H1 (cell line): ENCODE results near the gene WDFY3. TPM values are rescaled to one million over a fixed set of nuclear protein-coding genes. Genes with fewer than 3 reads are reported as not detected.

Source experiments
- CTCF ChIA-PET: fragments of 300-600 bp; sonication (Branson Sonifier 250); formaldehyde crosslinking; loops from one replicate; lab custom pipeline; 2021; ENCODE audit not compliant: partially characterized antibody; lab: Charles Lee
- POLR2A ChIA-PET: fragments of 300-600 bp; sonication (Branson Sonifier 250); formaldehyde crosslinking; loops from one replicate; lab custom pipeline; 2021; ENCODE audit warnings: inconsistent platforms; ENCODE audit not compliant: partially characterized antibody; lab: Charles Lee
- DNase-seq, 2 experiments: peaks; one replicate each; pipeline versions ENCODE4 v3.0.0 to v3.0.0-alpha.2; 2010 to 2022; ENCODE audit warnings: low spot score in 2 of 2, low read depth in 1 of 2, mixed read lengths in 1 of 2
- FAIRE-seq: peaks from 2 replicates; lab custom pipeline; 2011; peaks lifted over from hg19 to GRCh38; lab: Jason Lieb, UNC
- H2AFZ ChIP-seq: 2 replicates; pipeline ENCODE4 v1.8.1; 2012; ENCODE audit warnings: low read length, inconsistent platforms
- H2AK5ac ChIP-seq: 2 replicates; pipeline ENCODE4 v1.6.1; 2013; ENCODE audit warnings: low read depth, low read length
- H2BK120ac ChIP-seq: replicated peaks from 2 replicates; pipeline ENCODE3; 2013; ENCODE audit warnings: low read depth, low read length, inconsistent platforms
- H2BK12ac ChIP-seq: 2 replicates; pipeline ENCODE4 v1.6.1; 2013; ENCODE audit warnings: low read depth, low read length
- H2BK15ac ChIP-seq: 2 replicates; pipeline ENCODE4 v1.6.1; 2013; ENCODE audit warnings: low read length
- H2BK20ac ChIP-seq: 2 replicates; pipeline ENCODE4 v1.6.1; 2013; ENCODE audit warnings: low read length
- H2BK5ac ChIP-seq: 2 replicates; pipeline ENCODE4 v1.6.1; 2013; ENCODE audit warnings: low read depth, low read length
- H3K14ac ChIP-seq: 2 replicates; pipeline ENCODE4 v1.6.1; 2013; ENCODE audit warnings: inconsistent platforms; ENCODE audit not compliant: insufficient read length
- H3K18ac ChIP-seq: 2 replicates; pipeline ENCODE4 v1.6.1; 2013; ENCODE audit warnings: low read length; ENCODE audit errors: extremely low read depth
- H3K23ac ChIP-seq: 2 replicates; pipeline ENCODE4 v1.6.1; 2013; ENCODE audit warnings: inconsistent platforms; ENCODE audit not compliant: insufficient read length
- H3K23me2 ChIP-seq: 2 replicates; pipeline ENCODE4 v1.6.1; 2013; ENCODE audit warnings: low read depth, low read length
- H3K27ac ChIP-seq: 2 replicates; pipeline ENCODE4 v1.6.1; 2011; ENCODE audit warnings: low read depth, low read length, inconsistent platforms
- H3K27me3 ChIP-seq, 4 experiments: replicated peaks in 1 of 4; 1 replicate in 1 of 4; 2 replicates in 3 of 4; pipeline versions ENCODE4 v1.6.1 to v1.8.1; 2011 to 2013; ENCODE audit warnings: low read length in 3 of 4, mild to moderate bottlenecking in 3 of 4, inconsistent platforms in 2 of 4, mixed read lengths in 2 of 4, moderate library complexity in 1 of 4; ENCODE audit not compliant: control insufficient read depth in 3 of 4, insufficient read depth in 3 of 4; ENCODE audit errors: extremely low read depth in 1 of 4
- H3K36me3 ChIP-seq, 4 experiments: 2 replicates each; pipeline versions ENCODE4 v1.6.1 to v1.8.1; 2011 to 2013; ENCODE audit warnings: mild to moderate bottlenecking in 4 of 4, low read length in 3 of 4, moderate library complexity in 2 of 4, control low read depth in 1 of 4, inconsistent platforms in 1 of 4; ENCODE audit not compliant: insufficient read depth in 4 of 4, control insufficient read depth in 2 of 4
- H3K4ac ChIP-seq: replicated peaks from 2 replicates; pipeline ENCODE3; 2013; ENCODE audit warnings: low read length, low read depth, mixed read lengths, inconsistent platforms; ENCODE audit not compliant: insufficient read length
- H3K4me1 ChIP-seq, 4 experiments: replicated peaks in 1 of 4; 1 replicate in 1 of 4; 2 replicates in 3 of 4; pipeline versions ENCODE4 v1.6.1 to v1.8.1; 2011 to 2013; ENCODE audit warnings: low read length in 3 of 4, inconsistent platforms in 2 of 4, mixed read lengths in 1 of 4; ENCODE audit not compliant: insufficient read depth in 4 of 4, control insufficient read depth in 3 of 4
- H3K4me2 ChIP-seq, 2 experiments: 2 replicates each; pipeline versions ENCODE4 v1.6.1 to v1.8.1; 2011 to 2013; ENCODE audit warnings: low read depth in 2 of 2, low read length in 2 of 2, control low read depth in 1 of 2, inconsistent platforms in 1 of 2, mild to moderate bottlenecking in 1 of 2; ENCODE audit not compliant: insufficient read depth in 1 of 2
- H3K4me3 ChIP-seq, 4 experiments: fragments of 200-600, 300-600 bp in 1 of 4; sonication (generic), shearing (Covaris generic), sonication (Bioruptor Twin) in 1 of 4; 2 replicates each; pipeline versions ENCODE4 v1.5.1 to v1.8.1; 2011 to 2016; ENCODE audit warnings: low read length in 4 of 4, low read depth in 3 of 4, control low read depth in 2 of 4, inconsistent platforms in 2 of 4, mild to moderate bottlenecking in 2 of 4, mixed read lengths in 1 of 4, moderate library complexity in 1 of 4; ENCODE audit not compliant: insufficient read depth in 2 of 4; ENCODE audit errors: extremely low read depth in 1 of 4
- H3K56ac ChIP-seq: replicated peaks from 2 replicates; pipeline ENCODE3; 2013; ENCODE audit warnings: low read depth, mild to moderate bottlenecking, mixed read lengths, low read length, inconsistent platforms; ENCODE audit not compliant: insufficient read length
- H3K79me1 ChIP-seq: 2 replicates; pipeline ENCODE4 v1.6.1; 2013; ENCODE audit warnings: low read depth, low read length, control low read depth
- H3K79me2 ChIP-seq, 2 experiments: 2 replicates each; pipeline versions ENCODE4 v1.6.1 to v1.8.1; 2012 to 2013; ENCODE audit warnings: low read length in 2 of 2, mild to moderate bottlenecking in 2 of 2, inconsistent platforms in 1 of 2; ENCODE audit not compliant: insufficient read depth in 2 of 2, control insufficient read depth in 1 of 2
- H3K9ac ChIP-seq, 4 experiments: replicated peaks in 1 of 4; 1 replicate in 1 of 4; 2 replicates in 3 of 4; pipeline versions ENCODE4 v1.6.1 to v1.8.1; 2011 to 2013; ENCODE audit warnings: low read depth in 3 of 4, low read length in 3 of 4, control low read depth in 2 of 4, mild to moderate bottlenecking in 2 of 4, moderate library complexity in 2 of 4, inconsistent platforms in 1 of 4; ENCODE audit errors: extremely low read depth in 1 of 4
- H3K9me3 ChIP-seq, 2 experiments: 2 replicates each; pipeline versions ENCODE4 v1.6.1 to v1.8.1; 2012 to 2013; ENCODE audit warnings: mild to moderate bottlenecking in 2 of 2, moderate library complexity in 2 of 2, control low read depth in 1 of 2, inconsistent platforms in 1 of 2, low read depth in 1 of 2, low read length in 1 of 2, mixed read lengths in 1 of 2; ENCODE audit not compliant: insufficient read depth in 2 of 2
- H4K20me1 ChIP-seq, 2 experiments: replicated peaks in 1 of 2; 2 replicates each; pipeline versions ENCODE3 to v1.8.1; 2011 to 2013; ENCODE audit warnings: inconsistent platforms in 2 of 2, low read length in 2 of 2, mild to moderate bottlenecking in 1 of 2; ENCODE audit not compliant: insufficient read depth in 2 of 2, control insufficient read depth in 1 of 2
- H4K5ac ChIP-seq: 2 replicates; pipeline ENCODE4 v1.6.1; 2013; ENCODE audit warnings: low read length, low read depth, mixed read lengths, inconsistent platforms; ENCODE audit not compliant: insufficient read length
- H4K8ac ChIP-seq: 2 replicates; pipeline ENCODE4 v1.8.0; 2013; ENCODE audit warnings: mild to moderate bottlenecking, moderate library complexity, low read length, inconsistent platforms; ENCODE audit not compliant: insufficient read depth; ENCODE audit errors: extremely low read depth
- H4K91ac ChIP-seq: replicated peaks from 2 replicates; pipeline ENCODE3; 2013; ENCODE audit warnings: low read length, mixed read lengths, inconsistent platforms; ENCODE audit not compliant: insufficient read length
- GTF2F1 ChIP-seq: IDR thresholded peaks from 2 replicates; pipeline ENCODE4 v1.6.1; 2012; ENCODE audit warnings: low read depth, low read length, improper control_type of control experiment, borderline replicate concordance
- TAF7 ChIP-seq: optimal IDR thresholded peaks from 2 replicates; pipeline ENCODE3; 2011; ENCODE audit warnings: low read depth, mild to moderate bottlenecking, inconsistent platforms, low read length, moderate library complexity, borderline replicate concordance
- WGBS, 2 experiments: shearing (Covaris generic) in 1 of 2; methylation state at CpG; one replicate each; pipeline versions ENCODE4 v1.1.6 to v1.1.7; 2013 to 2015; ENCODE audit warnings: low lambda C conversion rate in 2 of 2, mixed read lengths in 2 of 2, inconsistent platforms in 1 of 2, low coverage in 1 of 2, missing lambda C conversion rate in 1 of 2; ENCODE audit not compliant: insufficient replicate concordance in 2 of 2, insufficient coverage in 1 of 2, insufficient read length in 1 of 2; ENCODE audit errors: extremely low coverage in 1 of 2, missing lambda C conversion rate in 1 of 2; 5-methylcytosine and 5-hydroxymethylcytosine counted together
- polyA plus RNA-seq, 7 experiments: library from polyadenylated mRNA; depleted of rRNA in 3 of 7; stranded (reverse) in 5 of 7; unstranded in 2 of 7; fragments of >200 nt in 5 of 7; fragments of 200-250 nt in 2 of 7; gene quantifications; 1 replicate in 5 of 7; 2 replicates in 1 of 7; 4 replicates in 1 of 7; pipeline versions ENCODE4 v1.2.1 to v1.2.3, GENCODE V29; 2011 to 2013; ENCODE audit warnings: missing spikeins in 2 of 7, mixed read lengths in 2 of 7
- total RNA-seq: library from RNA; stranded (reverse); fragmentation: NEBNext Ultra II Directional; extraction: Animal tissue kit (Norgen Biotek cat#: 25700); gene quantifications from 2 replicates; pipeline ENCODE4 v1.2.1, GENCODE V29; 2021

WDFY3 gene
- total and polyA plus RNA-seq, 2 of the 8 experiments (the other 6 are each of a cell fraction or from before 2014, with no cell fraction given) = 25.6 to 62.4 TPM

DNA sequence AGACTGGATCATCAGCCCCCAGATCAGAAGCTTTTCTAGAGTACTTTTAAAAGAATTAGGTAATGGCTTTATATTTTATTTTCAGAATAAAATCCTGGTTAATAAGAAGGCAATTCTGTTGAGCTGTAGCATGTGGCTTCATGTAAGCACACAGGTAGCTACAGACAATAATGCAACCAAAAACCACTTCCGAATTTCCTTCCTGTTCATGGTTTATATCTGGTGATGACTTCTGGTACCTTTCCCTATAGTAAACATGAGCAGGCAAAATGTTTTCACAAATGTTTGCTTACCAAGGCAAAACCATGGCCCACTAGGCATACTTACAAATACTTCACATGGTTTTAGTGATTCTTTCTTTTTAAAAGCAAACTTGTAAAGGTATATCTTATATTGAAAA, 239.0 kb downstream of the WDFY3 start:
- Histone ChIP-seq H3K23ac (no peak overlapping the region), H3K27me3 (no peaks in the 10 kb centered on the region), H2AFZ (no peak overlapping the region), H3K4ac (no peak overlapping the region), H2BK12ac (no peak overlapping the region), H3K79me1 (no peaks in the 10 kb centered on the region), H3K18ac (no peak overlapping the region), H3K27ac (no peak overlapping the region), H3K79me2 (no peaks in the 10 kb centered on the region), H3K9ac (no peak overlapping the region), H3K4me3 (no peak overlapping the region), H3K23me2 (no peaks in the 10 kb centered on the region), H2BK5ac (no peak overlapping the region), H2BK20ac (no peak overlapping the region), H2BK15ac (no peak overlapping the region), H3K9me3 (no peaks in the 10 kb centered on the region), H4K8ac (no peak overlapping the region), H3K56ac (no peak overlapping the region), H3K36me3 (peaks cover 2 to 14% (median 6%) of the 10 kb centered on the region in 4 experiments; a peak in 6 of 8 replicates), H2BK120ac (no peak overlapping the region), H4K91ac (no peak overlapping the region), H3K14ac (no peak overlapping the region), H3K4me1 (no peaks in the 10 kb centered on the region), H3K4me2 (no peak overlapping the region), H2AK5ac (no peak overlapping the region), H4K5ac (no peak overlapping the region), H4K20me1 (no peaks in the 10 kb centered on the region)
- DNase-seq (no peak), FAIRE-seq (no peak)
- ChIA-PET POLR2A (interaction anchor here (0.6 kb wide), 1 partner anchor 35 kb away, joined by 7 read pairs; no protein-coding TSS in a partner anchor), CTCF (interaction anchor here (1.3 to 1.7 kb wide), 2 partner anchors 22 to 244 kb away, joined by 6 to 7 read pairs; no protein-coding TSS in a partner anchor)
- TF ChIP-seq TAF7 (no peak), GTF2F1 (no peak)
- 79% methylated on average over 1 of the region's 1 CpG; no CpG with 5 or more reads in 1 of the 2 experiments for WGBS, 2 experiments
